ENCODE measurements around the gene CYP2W1.
"Not testable (repeated sequence)": the region's sequence is repeated elsewhere in the genome, so short reads cannot be mapped to it uniquely, and the experiment has no call there.

The CYP2W1 gene

DNA sequence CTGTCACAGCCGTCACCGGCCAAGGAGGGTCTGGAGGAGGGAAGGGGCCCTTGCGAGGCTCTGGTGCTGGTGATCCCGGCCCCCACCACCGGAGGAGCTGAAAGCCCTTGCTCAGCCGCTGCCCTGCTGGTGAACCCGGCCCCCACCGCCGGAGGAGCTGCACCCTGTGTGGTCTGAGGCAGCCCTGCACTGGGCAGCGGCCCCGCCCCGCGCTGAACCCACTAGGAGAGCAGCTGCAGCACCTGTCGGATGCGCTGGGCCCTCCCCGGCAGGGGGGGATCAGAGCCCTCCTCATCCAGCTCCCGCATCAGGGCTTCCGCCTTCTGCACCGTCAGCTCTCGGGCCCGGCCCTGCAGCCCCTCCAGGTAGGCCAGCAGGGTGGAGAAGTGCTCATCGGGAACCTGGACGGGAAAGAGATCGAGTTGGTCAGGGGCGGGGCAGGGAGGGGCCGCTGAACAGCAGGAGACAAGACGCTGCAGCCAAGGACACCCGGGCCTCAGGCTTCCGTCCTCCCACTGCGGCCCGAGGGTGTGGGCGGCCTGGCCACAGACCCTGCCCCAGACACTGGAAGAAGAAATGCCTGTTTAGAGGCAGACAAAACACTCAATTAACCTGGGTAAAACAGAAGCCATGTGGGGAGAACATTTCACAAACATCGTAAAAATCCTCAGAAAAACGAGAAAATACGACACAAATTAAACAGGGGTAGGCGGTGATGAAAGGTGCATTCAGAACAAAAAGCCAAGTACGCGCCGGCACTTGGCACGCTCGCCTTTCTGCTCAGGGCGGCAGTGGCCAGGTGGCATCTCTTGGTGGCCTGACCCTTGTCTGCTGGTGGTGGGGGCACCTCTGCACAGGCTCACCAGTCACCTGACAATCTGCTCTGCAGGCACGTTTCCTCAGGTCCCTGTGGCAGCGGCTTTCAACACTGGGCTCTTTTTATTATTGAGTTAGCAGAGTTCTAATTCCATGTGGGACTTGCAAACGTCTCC, 14.7 kb downstream of the CYP2W1 start:
- no peak for DNase-seq (ENCODE audit: low read depth)

DNA sequence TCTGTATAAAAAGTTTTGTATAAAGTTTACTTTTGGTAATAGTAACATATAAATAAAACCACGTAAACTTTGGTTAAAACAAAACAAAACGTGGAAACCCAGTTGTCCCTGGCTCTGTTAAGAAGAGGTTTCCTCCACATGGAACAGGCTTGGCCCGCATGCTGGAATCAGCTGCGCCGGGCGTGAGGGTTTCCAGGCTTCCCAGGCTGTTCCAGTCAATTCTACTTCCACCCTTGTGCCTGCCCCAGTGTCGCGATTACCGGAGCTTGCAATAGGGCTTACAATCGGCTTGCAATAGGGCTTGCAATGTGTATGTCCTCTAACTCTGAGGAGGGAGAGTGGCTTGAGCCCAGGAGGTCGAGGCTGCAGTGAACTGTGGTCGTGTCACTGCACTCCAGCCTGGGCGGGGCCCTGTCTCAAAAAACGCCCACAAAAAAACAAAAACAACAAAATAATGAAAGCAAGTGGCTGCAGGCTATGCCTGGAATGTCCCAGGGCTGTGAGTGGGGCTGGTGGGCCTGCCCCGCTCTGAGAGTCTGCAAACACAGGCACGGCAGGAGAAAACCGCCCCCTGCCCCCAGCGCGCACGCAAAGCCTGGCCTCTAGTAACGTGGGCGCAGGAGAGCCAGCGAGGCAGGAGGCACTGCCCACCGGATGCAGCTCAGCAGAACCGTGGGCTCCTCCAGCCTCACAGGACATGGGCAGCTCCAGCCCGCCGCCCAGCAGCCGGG, 16.3 kb downstream of the CYP2W1 start:
- DNase-seq (ENCODE audit: low read depth) = no peak

DNA sequence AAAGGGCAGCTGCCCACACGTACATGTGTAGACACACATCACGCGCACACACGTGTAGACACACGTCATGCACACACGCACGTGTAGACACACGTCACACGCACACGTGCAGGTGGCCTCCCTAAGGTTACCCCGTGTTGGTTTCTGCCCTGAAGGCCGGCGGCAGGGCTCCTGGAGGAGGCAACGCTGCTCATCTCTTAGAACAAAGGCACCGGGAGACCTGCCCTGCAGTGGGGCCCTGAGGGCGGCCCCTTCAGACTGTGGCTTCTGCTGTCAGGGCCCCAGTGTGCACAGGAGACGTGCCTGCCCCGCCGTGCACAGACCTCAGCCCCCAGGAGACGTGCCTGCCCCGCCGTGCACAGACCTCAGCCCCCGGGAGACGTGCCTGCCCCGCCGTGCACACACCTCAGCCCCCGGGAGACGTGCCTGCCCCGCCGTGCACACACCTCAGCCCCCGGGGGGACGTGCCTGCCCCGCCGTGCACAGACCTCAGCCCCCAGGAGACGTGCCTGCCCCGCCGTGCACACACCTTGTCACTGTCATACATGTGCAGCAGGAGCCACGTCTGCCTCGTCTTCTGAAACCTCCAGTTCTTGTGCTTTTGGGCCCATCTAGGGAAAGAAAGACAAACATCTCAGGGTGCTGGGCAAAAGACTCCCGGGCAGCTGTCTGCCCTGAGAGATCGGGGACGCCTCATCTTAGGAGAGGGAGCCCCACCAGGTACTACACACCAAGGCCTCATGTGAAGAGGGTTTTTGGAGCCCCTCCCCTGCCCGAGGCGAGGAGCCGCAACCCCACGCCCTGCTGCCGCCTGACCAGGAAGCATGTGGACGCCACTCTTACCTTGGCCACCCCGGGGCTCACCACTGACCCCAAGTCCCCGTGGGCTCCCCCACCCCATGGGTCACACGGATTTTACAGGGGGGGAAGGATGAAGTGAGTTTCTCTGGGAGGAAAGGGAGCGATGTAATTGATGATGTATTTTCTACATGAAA, 17.3 kb downstream of the CYP2W1 start:
- no peak for DNase-seq (ENCODE audit: low read depth)

DNA sequence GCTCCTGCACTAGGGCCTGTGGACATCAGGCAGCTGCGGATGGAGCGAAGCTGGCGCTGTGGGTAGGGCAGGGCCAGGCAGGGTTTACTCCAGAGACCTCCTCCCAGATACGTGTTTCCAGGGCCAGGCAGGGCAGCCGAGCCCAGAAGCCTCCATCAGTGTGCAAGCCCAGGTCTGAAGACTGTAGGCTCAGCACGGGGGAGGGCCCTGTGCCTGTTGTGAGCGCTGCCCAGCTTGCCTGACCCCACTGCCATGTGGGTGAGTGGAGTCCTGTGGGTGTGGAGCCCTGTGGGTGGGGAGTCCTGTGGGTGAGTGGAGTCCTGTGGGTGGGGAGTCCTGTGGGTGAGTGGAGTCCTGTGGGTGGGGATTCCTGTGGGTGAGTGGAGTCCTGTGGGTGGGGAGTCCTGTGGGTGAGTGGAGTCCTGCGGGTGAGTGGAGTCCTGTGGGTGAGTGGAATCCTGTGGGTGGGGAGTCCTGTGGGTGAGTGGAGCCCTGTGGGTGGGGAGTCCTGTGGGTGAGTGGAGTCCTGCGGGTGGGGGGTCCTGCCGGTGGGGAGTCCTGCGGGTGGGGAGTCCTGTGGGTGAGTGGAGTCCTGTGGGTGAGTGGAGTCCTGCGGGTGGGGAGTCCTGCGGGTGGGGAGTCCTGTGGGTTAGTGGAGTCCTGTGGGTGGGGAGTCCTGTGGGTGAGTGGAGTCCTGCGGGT, 18.2 kb downstream of the CYP2W1 start:
- DNase-seq (ENCODE audit: low read depth) = not testable (repeated sequence)

DNA sequence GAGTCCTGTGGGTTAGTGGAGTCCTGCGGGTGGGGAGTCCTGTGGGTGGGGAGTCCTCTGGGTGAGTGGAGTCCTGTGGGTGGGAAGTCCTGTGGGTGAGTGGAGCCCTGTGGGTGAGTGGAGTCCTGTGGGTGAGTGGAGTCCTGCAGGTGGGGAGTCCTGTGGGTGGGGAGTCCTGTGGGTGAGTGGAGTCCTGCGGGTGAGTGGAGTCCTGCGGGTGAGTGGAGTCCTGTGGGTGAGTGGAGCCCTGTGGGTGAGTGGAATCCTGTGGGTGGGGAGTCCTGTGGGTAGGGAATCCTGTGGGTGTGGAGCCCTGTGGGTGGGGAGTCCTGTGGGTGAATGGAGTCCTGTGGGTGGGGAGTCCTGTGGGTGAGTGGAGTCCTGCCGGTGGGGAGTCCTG, 19.0 kb downstream of the CYP2W1 start:
- not testable (repeated sequence) for DNase-seq (ENCODE audit: low read depth)

GRCh38 chr7:1002445-1002844, 19.5 kb downstream of the CYP2W1 start:
- DNase-seq (ENCODE audit: low read depth) = not testable (repeated sequence)

DNA sequence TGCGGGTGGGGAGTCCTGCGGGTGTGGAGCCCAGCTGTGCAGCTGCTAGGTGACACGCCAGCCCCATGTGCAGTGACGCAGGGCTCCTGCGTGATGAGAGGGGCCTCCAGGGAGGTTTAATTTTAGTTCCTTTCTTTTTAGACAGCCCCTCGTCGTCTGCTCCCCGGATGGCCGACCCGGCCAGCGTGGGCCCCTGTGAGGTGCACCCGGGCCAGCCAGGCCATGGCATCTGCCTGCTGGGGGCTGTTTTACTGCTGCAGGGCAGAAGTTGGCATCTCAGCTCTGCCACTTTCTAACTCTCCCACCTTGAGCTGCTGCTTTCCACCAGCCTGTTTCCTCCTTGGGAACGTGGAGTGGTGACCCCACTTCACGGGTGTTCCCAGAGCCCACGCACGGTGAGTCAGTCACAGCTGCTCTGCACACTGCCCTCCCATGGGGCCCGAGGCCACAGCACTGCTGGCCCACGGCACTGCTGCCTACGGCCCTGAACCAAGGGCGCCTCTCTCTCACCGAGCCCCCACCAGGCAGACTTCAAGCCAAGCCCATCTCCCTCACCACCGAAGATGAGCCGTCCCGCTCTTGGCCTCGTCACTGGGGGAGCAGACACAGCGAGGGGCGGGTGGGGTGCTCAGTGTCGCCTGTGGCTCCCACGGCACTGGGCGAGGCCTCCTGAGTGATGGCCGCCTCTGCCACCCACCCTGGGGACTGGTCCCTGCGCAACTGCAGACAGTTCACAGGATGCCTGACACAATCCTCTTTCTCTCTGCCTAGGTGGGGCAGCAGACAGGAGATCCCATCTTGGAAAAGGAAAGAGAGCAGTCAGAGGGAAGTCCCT, 21.3 kb downstream of the CYP2W1 start:
- DNase-seq (ENCODE audit: low read depth) = no peak

- no peak for DNase-seq (ENCODE audit: low read depth)
These were observed 22.3 kb downstream of the CYP2W1 start for GRCh38 chr7:1005303-1005702.

DNA sequence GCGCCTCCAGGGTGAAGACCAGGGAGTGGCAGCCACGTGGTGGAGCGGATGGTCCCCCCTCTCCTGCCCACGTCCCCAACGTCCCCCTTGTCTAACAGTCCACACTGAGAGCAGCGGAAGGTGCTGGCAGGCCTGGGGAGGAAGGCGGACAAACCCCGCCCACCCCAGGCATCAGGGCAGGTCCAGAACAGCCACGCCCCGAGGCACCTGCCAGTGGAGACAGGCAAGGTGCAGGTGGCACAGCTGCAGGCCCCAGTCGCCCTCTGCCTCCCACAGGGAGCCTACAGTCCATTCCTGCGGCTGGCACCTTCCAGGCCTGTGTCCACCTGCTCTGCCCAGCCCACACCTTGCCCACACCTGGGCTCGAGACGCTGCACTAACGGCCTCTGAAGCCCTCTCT, 24.9 kb downstream of the CYP2W1 start:
- DNase-seq (ENCODE audit: low read depth) = no peak

DNA sequence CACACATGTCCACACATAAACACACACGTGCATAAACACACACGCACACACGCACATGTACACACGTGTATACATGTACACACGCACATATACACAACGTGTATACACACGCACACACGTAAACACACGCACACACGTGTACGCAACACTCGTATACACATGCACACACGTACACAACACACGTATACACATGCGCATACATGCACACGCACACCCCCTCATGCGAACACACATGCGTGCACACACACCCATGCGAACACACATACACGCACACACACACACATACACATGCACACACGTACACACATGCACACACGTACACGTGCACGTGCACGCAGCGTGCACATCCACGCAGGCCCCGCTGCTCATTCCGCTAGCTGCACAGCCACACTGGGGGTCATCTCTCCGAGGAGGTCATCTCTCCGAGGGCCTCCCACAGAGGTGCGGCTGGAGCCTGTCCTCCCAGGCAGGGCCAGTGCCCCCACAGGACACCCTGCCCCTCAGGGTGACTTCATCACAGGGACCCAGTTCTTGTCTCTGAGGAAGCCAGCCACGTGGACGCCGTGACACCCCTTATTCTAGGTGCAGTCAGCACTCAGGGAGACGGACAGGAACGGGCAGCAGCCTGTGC, 25.9 kb downstream of the CYP2W1 start:
- no peak for DNase-seq (ENCODE audit: low read depth)

DNA sequence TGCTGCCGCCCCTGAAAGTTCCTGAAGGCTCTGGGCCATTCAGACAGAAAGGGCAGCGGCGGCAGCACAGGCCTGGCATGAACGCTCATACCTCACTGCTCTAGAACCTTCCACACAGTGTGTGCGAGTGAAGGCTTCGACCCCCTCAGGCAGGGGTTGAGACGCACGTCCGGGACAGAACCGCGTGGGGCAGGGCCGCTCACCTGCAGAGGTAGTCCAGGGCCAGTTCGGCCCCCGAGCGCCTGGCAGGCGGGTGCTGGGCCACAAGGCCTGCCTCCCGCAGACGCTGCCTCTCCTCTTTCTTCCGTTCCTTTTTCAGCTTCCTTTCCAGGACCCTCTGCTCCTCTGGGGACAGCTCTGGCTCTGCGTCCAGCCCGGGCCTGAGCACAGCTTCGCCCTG, 26.8 kb downstream of the CYP2W1 start:
- DNase-seq (ENCODE audit: low read depth) = no peak

- DNase-seq (ENCODE audit: low read depth) = no peak
These were observed 27.2 kb downstream of the CYP2W1 start for GRCh38 chr7:1010226-1010625.

DNA sequence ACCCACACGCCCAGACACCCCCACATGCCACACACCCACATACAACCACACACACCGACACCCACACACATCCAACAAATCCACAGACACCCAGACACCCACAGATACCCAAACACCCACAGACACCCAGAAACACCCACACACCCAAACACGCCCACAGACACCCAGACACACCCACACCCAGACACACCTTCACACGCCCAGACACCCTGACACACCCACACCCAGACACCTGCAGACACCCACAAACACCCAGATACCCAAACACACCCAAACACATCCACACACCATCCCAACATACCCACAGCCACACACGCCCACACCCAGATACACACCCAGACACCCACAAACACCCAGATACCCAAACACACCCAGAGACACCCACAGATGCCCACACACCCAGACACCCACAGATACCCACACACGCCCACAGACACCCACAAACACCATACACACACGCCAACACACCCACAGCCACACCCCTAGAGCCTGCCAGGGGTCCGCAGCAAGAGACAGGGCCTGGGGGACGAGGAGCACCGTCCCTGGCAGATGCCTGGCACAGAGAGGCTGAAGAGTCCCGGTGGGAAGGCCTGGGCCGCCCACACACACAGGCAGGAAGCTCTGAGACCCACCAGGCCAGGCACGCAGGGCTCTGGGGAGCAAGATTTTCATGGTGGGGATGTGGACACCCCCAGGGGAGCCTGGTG, 28.5 kb downstream of the CYP2W1 start:
- DNase-seq (ENCODE audit: low read depth) = no peak

DNA sequence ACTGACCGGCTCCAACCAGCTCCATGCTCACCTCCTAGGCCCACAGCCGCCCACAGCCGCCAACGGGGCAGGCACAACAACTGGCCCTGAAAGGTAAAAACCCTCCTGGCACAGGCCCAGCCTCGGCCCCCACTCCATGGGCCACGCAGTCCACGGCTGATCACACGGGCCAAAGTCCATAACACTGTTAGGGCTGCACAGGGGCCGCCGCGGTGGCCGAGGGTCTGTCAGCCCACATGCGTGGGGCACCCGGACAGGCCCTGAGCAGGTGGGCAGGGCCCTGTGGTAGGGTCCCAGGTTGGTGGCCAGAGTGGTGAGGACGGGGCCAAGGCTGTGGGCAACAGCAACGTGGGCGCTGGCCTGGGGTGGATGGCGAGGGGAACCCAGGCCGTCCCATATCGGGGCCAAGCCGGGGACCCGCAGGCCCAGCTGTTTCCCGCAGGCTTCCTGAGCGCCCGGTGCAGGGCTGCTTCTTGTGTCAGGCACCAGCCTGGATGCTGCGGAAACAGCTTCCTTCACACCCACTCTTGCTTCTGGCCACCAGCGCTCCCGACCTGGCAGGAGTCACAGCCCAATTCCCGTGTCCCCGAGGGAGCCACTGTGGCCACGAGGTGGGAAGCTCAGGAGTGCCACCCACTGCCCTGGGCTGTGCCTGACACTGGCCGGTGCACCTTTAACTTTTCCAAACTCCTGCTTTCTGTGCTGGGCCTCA, 29.2 kb downstream of the CYP2W1 start:
- DNase-seq (ENCODE audit: low read depth) = no peak

GRCh38 chr7:1012716-1013095, 29.7 kb downstream of the CYP2W1 start:
- no peak for DNase-seq (ENCODE audit: low read depth)

- DNase-seq (ENCODE audit: low read depth) = no peak
These were observed 30.6 kb downstream of the CYP2W1 start for GRCh38 chr7:1013581-1013980.

GRCh38 chr7:1014681-1015080, 31.7 kb downstream of the CYP2W1 start:
- DNase-seq (ENCODE audit: low read depth) = no peak
